Tibial nerve (tissue), 4 donors: ENCODE data around the gene MPST.

Experiments used
- CTCF ChIP-seq, 5 experiments: fragments of 200-600 bp in 3 of 5; fragments of 450-650 bp in 2 of 5; sonication (generic) in 3 of 5; IDR thresholded peaks; one replicate each; pipeline ENCODE4 v1.5.1; 2016 to 2019; ENCODE audit warnings: antibody characterized with exemption in 5 of 5, mild to moderate bottlenecking in 3 of 5, moderate library complexity in 2 of 5
- EP300 ChIP-seq, 2 donors: sonication (generic); formaldehyde crosslinking; IDR thresholded peaks; one replicate each; pipeline ENCODE4 v1.6.1; 2017; ENCODE audit warnings: antibody characterized with exemption in 2 of 2, mild to moderate bottlenecking in 1 of 2
- POLR2A ChIP-seq, 2 donors: fragments of 450-650 bp; IDR thresholded peaks; one replicate each; pipeline ENCODE4 v1.6.1; 2017; ENCODE audit warnings: antibody characterized with exemption in 2 of 2, mild to moderate bottlenecking in 2 of 2, moderate library complexity in 2 of 2

GRCh38 chr22:36998620-36999351 lies 20.8 kb upstream of the MPST start:
- no peak for TF ChIP-seq CTCF (IDR thresholded peaks at IDR 0.05)
- TF ChIP-seq POLR2A (IDR thresholded peaks at IDR 0.05): no peak
- TF ChIP-seq EP300 (IDR thresholded peaks at IDR 0.05): no peak
